Cortex of kidney (tissue), 1 donor: ENCODE measurements around the gene TRIM58.

ENCODE experiments used
- DNase-seq: peaks from one replicate; lab custom pipeline; 2025; lab: John Stamatoyannopoulos, UW

The TRIM58 gene, protein sequence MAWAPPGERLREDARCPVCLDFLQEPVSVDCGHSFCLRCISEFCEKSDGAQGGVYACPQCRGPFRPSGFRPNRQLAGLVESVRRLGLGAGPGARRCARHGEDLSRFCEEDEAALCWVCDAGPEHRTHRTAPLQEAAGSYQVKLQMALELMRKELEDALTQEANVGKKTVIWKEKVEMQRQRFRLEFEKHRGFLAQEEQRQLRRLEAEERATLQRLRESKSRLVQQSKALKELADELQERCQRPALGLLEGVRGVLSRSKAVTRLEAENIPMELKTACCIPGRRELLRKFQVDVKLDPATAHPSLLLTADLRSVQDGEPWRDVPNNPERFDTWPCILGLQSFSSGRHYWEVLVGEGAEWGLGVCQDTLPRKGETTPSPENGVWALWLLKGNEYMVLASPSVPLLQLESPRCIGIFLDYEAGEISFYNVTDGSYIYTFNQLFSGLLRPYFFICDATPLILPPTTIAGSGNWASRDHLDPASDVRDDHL

DNA sequence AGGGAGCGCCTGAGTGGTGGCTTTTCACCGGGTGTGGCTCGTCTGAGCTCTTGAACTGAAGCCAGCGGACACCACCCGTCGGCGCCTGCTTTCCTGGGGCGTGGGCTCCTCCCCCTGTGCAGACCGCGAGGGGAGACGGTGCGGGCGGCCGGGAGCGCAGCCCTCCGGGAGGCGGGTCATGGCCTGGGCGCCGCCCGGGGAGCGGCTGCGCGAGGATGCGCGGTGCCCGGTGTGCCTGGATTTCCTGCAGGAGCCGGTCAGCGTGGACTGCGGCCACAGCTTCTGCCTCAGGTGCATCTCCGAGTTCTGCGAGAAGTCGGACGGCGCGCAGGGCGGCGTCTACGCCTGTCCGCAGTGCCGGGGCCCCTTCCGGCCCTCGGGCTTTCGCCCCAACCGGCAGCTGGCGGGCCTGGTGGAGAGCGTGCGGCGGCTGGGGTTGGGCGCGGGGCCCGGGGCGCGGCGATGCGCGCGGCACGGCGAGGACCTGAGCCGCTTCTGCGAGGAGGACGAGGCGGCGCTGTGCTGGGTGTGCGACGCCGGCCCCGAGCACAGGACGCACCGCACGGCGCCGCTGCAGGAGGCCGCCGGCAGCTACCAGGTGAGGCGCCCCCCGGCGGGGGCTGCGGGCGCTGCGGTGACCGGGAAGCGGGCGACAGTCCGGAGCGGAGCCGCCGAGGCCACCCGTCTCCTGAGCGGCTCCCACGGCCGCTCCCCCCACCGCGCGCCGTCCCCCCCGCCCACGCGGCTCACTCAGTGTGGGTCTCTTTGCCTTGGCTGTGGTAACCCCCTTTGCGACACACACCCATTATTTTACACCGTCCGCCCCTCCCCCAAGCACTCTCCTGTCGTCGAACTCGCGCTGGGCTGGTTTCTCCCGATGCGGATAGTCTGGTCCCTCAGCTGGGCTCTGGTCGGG, at the start of gene TRIM58:
TRIM58 (plus strand) TSS at position 119 of the 916 bp plus-strand sequence; CDS start at position 179, 60 bp downstream.
- DNase-seq, result no peak

DNA sequence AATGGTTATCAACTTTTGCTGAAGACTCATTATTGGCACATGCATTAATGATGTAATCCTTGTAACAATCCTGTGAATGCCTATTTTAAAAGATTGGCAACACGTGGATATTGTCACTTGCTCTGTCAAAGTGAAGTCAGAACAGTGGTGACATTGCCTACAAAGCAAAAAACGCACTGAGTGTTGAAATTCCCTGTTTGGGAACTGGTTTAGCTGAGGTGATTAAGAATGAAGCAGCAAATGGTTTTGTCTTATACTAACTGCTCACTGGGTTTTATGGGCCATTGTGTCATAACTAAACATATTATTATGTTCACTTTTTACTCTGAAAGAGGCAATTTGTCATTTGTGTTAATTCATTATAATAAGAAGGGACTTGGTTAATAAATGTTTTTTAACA, 44.4 kb upstream of the TRIM58 start:
- DNase-seq, result no peak

DNA sequence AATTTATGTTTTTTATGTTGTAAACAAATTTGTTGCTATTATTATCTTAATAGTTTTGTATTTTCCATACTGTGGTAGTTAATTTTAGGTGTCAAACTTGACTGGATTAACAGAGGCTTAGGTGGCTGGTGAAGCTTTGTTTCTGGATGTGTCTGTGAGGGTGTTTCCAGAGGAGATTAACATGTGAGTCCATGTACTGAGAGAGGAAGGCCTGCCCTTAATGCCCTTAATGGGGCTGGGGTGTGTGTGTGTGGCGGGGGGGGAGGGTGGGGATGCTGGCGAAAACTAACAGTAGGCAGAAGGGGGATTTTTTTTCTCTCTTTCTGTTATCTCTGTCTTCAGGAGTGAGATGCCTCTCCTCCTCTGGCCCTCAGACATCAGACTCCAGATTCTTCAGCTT, 34.9 kb upstream of the TRIM58 start:
- DNase-seq, result no peak

DNA sequence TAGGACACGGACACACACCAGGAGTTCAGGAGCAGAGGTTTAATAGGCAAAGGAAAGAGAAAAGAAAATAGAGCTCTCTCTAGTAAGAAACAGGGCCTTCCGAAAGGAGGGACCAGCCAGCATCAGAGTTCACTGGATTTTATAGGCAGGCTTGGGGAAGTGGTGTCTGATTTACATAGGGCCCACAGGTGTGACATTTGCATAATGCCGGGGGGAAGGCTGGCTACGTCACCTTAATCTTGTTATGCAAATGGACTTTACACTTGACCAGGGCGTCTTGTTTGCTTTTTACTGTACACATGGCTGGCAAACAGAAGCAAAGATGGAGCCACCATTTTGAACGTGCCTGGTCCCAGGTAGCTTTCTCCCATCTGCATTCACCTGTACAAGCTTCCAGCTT, 33.0 kb upstream of the TRIM58 start, which contains the start of gene OR14A16:
OR14A16 (minus strand) TSS at position 97 of the 400 bp plus-strand sequence. CDS start 8,390 bp downstream, outside the sequence.
- no peak for DNase-seq

DNA sequence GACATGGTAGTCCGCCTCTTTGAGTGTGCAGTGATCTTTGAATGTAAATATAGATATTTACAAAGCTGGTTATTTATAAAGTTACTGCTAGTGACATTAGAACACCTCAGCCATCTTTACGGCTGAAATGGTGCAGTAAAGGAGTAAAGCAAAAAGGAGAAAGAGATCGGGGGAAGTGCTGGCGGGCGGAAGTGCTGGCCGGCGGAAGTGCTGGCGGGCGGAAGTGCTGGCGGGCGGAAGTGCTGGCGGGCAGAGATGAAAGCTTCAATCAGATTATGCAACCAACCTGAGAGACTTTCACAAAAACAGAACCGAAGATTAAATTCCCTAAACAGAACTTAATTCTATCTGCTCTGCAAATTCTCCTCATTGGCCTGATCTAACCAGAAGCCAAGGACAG, 31.6 kb upstream of the TRIM58 start:
- DNase-seq, result no peak

DNA sequence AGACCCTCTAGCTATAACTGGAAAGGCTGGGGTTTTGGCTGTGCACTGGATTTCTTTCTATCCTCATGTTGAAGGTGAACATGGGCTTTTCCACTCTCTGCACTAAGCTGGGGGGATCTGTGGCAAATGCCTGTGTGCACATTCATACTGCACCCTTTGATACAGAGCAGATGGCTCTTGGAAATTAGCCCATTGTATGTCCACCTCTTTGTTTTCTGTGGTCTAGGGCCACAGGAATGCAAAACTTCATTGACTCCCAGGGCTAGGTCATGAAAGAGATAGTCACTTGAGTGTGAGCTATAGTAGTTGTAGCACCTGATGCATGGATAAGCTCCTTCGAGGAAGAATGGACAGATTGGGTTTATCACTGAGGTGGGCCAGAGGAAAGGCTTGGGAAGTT, 27.3 kb upstream of the TRIM58 start:
- no peak for DNase-seq

DNA sequence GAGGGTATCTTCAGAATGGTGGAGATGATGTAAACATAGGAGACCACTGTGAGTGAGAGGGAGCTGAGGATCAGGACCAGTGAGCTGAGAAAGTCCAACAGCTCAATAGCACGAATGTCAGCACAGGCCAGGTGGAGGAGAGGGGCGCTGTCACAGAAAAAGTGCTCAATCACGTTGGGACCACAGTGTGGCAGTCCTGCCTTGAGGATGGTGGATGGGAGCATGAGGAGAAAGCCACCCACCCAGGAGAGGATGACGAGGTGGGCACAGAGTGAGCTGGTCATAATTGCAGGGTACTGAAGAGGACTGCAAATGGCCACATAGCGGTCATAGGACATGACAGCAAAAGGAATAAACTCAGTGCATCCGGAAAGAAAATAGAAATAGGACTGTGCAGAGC, 23.4 kb upstream of the TRIM58 start:
- no peak for DNase-seq

DNA sequence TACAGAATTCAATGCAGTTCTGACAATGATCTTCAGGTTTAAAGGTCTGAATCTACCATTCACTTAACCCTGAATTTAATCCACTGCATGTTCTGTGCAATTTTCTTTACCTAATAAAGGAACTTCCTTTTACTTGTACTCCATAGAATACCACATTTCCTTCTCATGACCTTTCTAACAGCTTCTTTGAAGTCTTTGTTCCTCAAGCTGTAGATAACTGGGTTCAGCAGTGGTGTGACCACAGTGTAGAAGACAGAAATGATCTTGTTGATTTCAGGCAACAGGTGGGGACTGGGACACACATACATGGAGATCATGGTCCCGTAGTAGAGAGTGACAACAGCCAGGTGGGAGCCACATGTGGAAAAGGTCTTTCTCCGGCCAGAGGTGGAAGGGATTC, 16.2 kb upstream of the TRIM58 start:
- DNase-seq, result no peak

DNA sequence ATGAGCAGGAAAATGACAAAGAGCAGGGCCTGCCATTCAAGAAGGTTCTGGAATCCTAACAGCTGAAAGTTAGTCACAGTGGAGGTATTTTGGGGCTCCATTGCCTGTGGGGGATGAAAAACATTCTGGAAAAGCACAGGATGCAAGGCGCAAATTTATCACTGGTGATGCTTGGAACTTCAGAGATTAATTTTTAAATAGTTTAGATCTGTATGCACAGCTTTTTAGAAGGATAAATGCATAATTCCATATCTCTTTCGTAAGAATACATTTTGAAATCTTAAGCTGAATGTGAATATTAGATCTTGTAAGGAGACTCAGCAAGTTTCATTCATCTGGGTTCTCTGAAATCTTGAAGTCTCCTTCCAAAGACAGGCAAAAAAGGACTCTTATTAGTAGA, 15.2 kb upstream of the TRIM58 start, which contains the start of gene OR11L1:
OR11L1 (minus strand) TSS at position 101 of the 400 bp plus-strand sequence; CDS start at position 101, 0 bp downstream.
- no peak for DNase-seq

DNA sequence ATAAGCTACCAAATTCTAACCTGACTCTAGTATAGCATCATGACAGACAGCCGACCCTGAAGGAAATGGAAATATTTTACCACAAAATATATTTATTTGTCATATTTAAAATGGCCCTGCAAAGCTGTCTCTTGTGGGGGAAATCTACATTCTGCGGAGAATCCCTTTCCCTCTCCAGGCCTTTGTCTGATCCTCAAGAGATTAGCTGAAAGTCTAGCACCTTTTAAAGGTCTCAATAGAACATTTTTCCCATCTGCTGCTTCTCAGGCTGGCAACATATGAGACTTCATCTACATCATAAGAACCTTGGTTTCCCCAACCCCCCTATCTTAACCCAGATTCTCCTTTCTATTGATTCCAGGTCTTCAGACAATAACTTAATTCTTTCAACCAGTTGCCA, 13.6 kb upstream of the TRIM58 start:
- DNase-seq, result no peak

DNA sequence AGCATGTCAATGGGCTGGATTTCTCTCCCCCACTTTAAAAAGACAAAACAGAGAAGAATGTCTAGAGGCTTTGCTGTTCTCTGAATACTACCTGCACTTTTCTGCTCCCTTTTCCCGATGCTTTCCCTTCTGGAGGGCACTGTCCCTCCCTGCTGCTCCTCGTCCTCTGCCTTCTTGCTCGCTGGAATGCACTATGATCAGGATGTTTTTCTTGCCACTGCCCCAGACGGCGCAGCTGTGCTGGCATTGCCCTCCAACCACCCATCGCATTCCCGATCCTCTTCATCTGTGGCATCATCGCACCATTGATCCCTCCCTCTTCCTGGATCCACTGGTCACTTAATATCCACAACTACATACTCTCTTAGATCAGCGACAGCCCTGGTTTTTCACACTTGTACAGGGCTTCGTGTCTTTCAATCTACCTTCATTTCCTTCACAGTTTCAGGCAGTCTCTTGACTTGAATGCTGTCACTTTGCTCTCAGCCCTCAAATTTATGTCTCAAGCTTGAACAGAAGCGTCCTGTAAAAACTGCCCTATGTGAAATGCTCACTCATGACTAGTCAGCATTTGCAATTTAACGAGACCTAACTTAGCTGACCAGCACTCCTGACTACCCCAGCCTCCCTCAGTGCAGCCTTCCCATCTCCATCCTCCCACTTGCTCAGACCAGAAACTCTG, 11.8 kb upstream of the TRIM58 start:
- DNase-seq, result no peak

DNA sequence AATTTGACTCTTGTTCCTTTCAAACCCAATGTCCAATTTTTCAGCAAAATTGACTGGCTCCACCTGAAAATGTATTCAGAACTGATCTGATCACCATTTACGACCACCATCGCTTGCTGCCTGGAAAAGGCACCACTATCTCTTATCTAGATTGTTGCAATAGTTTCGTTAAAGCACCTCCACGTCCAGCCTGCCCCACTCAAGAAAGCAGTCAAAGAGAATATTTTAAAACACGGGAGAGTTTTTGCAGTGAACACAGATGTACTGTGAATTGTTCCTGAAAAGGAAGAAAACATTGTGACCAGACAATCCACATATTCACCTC, 11.3 kb upstream of the TRIM58 start:
- DNase-seq, result no peak

DNA sequence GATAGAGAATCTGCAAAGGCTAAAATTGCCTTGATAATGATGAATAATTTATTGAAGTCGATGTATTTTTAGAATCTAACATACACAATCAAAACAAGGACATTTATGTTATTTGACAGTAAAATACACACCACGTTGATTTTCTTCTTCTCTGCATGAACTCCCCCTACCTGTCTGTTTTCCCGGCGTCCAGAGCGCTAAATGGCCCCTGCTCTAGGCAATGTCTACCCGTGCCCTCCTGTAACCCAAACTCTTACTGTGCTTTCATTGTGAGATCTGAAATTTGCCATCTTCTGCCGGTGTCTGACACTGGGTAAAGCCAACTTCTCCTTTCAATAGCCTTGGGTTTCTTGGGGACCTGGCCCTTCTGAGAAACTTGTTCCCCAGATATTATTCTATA, 8.6 kb upstream of the TRIM58 start:
- DNase-seq, result no peak

DNA sequence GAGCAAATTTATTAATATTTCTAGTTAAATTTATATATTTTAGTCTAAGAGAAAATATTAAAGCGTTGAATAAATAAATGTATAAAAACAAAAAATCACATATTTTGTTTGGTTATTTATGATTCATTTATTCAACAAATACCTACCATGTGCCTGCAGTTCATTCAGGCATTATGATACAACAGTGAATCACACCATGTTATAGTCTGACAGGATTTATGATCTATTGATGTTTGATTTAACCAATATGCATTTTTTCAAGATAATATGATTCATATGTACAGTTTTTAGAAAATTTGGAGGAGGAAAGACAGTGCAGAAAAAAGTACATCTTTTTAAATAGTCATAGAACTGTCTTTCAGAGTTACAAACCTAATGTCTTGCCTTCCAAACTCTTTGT, 7.4 kb upstream of the TRIM58 start:
- DNase-seq, result no peak

DNA sequence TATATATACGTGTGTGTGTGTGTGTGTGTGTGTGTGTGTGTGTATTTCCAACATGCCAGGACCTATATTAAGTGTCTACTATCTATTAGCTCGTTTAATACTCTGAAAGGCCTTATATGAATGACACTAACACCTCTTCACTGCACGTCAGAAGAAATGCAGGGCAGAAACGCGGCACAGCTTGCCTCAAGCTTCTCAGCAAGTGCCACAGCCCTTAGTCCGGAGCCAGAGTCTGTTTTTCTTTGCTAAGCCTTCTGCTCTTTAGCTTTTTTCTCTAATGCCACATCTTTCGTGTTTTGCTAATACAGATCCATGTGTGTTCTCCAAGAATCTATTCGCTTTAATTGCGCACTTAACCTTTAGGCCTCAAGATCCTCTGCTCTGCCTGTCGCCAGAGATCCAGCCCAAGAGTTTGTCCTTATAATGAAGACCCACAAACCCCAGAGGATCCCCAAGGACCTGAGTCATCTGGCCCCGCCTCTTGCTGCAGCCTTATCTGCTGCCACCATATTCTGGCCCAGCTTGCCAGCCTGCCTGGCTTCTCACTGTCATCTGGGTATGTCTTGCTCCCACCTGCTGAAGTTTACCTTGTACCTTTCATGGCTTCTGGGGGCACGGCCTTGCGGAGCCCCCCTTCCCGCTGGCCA, 2.0 kb upstream of the TRIM58 start:
- no peak for DNase-seq

DNA sequence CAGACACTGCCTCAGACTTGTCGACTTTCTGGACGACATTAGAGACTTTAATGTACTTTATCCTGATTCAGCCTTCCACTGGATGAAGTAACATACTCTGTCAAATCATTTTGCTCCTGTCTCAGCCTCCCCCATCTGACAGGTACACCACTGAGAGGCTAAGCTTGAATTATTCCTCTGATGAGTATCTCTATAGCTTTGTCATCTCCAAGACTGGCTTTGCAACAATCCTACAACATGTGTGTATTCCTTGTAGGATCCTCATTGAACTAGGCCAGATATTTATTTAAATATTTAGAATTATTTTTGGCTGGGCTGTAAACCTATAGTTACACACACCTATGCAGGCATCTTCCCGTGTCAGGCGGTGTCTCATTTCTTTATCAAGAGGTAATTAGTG, 1.1 kb upstream of the TRIM58 start:
- DNase-seq, result no peak

DNA sequence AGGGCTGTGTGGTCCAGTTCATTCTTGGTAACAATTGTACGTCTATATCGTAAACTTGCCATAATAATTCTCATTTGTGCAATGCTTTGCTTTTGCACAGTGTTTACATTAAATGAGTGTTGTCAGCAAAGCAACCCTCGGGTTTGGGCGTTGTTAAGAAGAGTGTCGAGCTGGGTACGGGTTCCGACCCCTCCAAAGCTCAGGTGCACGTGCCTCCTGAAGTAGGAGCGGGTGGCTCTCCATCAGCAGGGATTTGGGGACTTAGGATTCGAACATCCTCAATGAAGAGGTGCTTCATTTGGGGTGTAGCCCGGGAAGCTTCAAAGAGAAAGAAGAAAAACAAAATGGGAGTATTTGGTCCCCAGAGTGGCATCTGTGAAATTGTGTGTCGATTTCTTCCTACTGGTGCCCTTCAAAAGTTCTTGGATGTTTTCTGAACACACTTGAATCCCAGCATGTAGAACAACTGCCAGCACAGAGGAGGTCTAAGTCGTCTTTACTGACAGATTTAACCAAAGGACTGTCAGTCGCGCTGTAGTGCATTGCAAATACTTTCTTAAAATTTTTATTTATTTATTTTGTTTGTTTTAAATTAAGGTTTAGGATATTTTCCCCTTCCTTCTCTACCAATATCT, 1.1 kb downstream of the TRIM58 start:
- no peak for DNase-seq

DNA sequence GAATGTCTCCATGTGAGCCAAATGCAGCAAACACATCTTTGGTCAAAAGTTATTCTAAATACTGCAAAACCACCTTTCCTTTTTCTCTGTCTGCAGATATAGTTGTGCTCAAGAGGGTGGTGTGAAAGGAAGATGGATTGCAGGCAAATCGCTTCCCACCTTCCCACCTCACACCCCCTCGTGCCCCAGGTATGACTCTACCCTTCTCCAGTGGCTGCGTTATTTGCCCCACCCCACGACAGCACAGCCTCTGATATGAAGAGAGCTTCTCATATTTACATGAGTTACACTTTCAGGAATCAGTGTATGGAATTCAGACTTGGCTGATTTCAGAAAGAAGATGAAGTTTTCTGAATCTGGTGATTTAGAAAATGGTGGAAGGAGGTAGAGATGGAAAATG, 5.8 kb downstream of the TRIM58 start:
- DNase-seq, result no peak

DNA sequence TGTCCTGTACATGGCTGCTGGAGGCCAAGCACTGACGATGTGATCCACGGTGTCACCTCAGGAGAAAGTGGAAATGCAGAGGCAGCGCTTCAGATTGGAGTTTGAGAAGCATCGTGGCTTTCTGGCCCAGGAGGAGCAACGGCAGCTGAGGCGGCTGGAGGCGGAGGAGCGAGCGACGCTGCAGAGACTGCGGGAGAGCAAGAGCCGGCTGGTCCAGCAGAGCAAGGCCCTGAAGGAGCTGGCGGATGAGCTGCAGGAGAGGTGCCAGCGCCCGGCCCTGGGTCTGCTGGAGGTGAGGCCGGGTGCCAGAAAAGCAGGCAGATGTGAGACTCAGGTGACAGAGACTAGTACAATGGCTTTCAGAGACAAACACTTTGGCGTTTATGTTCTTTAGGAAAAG, 7.7 kb downstream of the TRIM58 start:
- no peak for DNase-seq

DNA sequence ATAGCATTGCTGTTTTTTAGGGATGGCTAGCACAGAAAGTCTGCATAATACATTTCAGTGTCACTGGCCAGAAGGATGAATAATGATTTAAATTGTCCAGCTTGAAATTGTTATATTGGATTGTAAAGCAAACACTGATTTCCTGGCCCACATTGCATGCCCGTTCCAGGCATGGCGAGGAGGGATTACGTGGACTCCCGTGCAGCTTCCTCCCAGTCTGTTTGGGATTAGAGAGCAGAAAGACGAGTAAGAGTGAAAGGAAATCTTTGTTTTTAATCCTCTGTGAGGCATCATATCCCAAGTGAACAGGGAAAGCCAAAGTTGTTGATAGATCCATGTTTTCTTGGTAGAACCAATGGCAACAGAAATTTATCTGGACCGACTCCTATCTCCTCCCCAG, 8.4 kb downstream of the TRIM58 start:
- no peak for DNase-seq

DNA sequence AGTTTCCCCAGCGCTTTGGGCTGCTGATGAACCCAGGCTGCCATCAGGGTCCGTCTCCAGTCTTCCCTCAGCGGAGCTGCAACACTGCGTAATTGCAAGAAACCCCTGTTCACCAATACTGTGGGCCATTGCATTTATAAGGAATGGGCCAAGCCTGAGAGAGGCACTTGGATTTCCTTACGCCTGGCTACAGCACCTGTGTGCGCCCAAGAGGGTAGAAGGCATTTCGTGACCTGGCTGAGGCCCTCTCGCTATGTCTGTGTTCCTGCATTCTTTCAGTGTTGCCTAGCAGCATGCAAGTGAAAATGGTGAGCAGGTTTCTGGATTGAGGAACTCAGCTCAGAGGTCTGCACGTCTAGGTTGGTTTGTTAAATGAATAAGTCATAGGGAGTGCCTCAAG, 26.4 kb downstream of the TRIM58 start:
- no peak for DNase-seq
